DND-41 (cell line): ENCODE data around the gene BORCS5.

ENCODE experiments used
- EZH2 ChIP-seq: IDR thresholded peaks from 3 replicates; pipeline ENCODE4 v1.6.1; 2012; ENCODE audit warnings: borderline replicate concordance, low read depth, mild to moderate bottlenecking, moderate library complexity, low read length, inconsistent platforms; ENCODE audit not compliant: severe bottlenecking
- TF ChIP-seq, protein P1 (sequence below): IDR thresholded peaks from 2 replicates; pipeline ENCODE4 v1.5.1; 2012; ENCODE audit warnings: borderline replicate concordance, low read length, moderate library complexity, mild to moderate bottlenecking; ENCODE audit not compliant: poor library complexity, severe bottlenecking; ENCODE audit errors: extremely low read depth

DNA sequence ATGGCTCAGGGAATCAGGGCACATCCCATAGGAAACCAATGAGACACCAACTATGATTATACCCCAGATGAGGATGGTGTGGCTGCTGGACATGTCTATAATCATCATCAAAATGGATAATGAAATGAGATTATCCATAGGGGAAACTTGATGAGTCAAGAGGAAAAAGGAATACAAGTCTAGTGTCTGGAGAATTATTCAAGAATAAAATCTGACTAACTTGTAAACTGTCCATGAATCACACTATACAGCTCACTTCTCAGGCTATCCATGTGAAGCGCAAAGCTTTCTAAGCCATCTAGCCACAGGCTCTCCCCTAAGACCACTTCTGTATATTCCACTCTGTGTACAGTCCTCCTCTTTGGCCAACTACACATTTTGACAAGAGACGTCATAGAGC is 153.3 kb downstream of the BORCS5 start:
- TF ChIP-seq, protein P1, sequence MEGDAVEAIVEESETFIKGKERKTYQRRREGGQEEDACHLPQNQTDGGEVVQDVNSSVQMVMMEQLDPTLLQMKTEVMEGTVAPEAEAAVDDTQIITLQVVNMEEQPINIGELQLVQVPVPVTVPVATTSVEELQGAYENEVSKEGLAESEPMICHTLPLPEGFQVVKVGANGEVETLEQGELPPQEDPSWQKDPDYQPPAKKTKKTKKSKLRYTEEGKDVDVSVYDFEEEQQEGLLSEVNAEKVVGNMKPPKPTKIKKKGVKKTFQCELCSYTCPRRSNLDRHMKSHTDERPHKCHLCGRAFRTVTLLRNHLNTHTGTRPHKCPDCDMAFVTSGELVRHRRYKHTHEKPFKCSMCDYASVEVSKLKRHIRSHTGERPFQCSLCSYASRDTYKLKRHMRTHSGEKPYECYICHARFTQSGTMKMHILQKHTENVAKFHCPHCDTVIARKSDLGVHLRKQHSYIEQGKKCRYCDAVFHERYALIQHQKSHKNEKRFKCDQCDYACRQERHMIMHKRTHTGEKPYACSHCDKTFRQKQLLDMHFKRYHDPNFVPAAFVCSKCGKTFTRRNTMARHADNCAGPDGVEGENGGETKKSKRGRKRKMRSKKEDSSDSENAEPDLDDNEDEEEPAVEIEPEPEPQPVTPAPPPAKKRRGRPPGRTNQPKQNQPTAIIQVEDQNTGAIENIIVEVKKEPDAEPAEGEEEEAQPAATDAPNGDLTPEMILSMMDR, result no peak
- TF ChIP-seq EZH2, result no peak
